Naive B cell (primary cell): ENCODE results near the gene BMPR1A. TPM values are rescaled to one million over a fixed set of nuclear protein-coding genes. Genes with fewer than 3 reads are reported as not detected.
"Not testable (repeated sequence)": the region's sequence is repeated elsewhere in the genome, so short reads cannot be mapped to it uniquely, and the experiment has no call there.

Experiments used
- ATAC-seq, 2 donors: fragments of 150-1000 bp; cut with Tn5 transposase; 2 replicates each; pipeline ENCODE4 v1.10.0; 2021; ENCODE audit warnings: low read depth in 2 of 2, mild to moderate bottlenecking in 2 of 2, moderate library complexity in 2 of 2
- DNase-seq: peaks from one replicate; pipeline ENCODE4 v3.0.0; 2022
- H3K27ac Mint-ChIP-seq, 6 donors: one replicate each; pipeline ENCODE4 v1.8.0; 2020 to 2022; ENCODE audit warnings: mild to moderate bottlenecking in 6 of 6, mixed read lengths in 6 of 6, moderate library complexity in 5 of 6, inconsistent platforms in 2 of 6
- H3K27me3 Mint-ChIP-seq, 3 donors: one replicate each; pipeline ENCODE4 v1.8.0; 2021 to 2022; ENCODE audit warnings: mixed read lengths in 3 of 3, mild to moderate bottlenecking in 1 of 3
- H3K36me3 Mint-ChIP-seq, 2 donors: one replicate each; pipeline ENCODE4 v1.8.0; 2020 to 2022; ENCODE audit warnings: mixed read lengths in 2 of 2, inconsistent platforms in 1 of 2, mild to moderate bottlenecking in 1 of 2
- H3K4me1 Mint-ChIP-seq, 3 donors: one replicate each; pipeline ENCODE4 v1.8.0; 2020 to 2022; ENCODE audit warnings: mixed read lengths in 3 of 3, inconsistent platforms in 1 of 3, mild to moderate bottlenecking in 1 of 3, moderate library complexity in 1 of 3
- H3K4me3 Mint-ChIP-seq, 8 donors: one replicate each; pipeline ENCODE4 v1.8.0; 2020 to 2022; ENCODE audit warnings: mild to moderate bottlenecking in 8 of 8, mixed read lengths in 8 of 8, moderate library complexity in 8 of 8, inconsistent platforms in 2 of 8
- H3K9me3 Mint-ChIP-seq, 7 donors: one replicate each; pipeline ENCODE4 v1.8.0; 2020 to 2022; ENCODE audit warnings: mixed read lengths in 7 of 7, mild to moderate bottlenecking in 5 of 7, inconsistent platforms in 2 of 7, moderate library complexity in 1 of 7
- polyA plus RNA-seq, 6 donors: library from polyadenylated mRNA; unstranded; fragments of 300-500 nt; fragmentation: Illumina TruSeq; gene quantifications; one replicate each; pipeline ENCODE4 v1.2.3, GENCODE V29; 2021; ENCODE audit warnings: low read depth in 6 of 6

Gene BMPR1A
- polyA plus RNA-seq, 6 donors from 2014 or later, result 0.73 to 3.4 (median 1.2) TPM; not detected in 1

- Mint-ChIP-seq H3K4me3 (no peak overlapping the region), H3K4me1 (no peaks in the 10 kb centered on the region), H3K9me3 (peaks cover 4 to 25% (median 8%) of the 10 kb centered on the region in 7 donors), H3K27me3 (peaks cover 4 to 18% (median 7%) of the 10 kb centered on the region in 3 donors), H3K27ac (no peak overlapping the region), H3K36me3 (peaks cover 7% of the 10 kb centered on the region in 2 donors)
- ATAC-seq (no peak), DNase-seq (no peak)
Measured at GRCh38 chr10:86851328-86852207, 95.1 kb downstream of the BMPR1A start.

GRCh38 chr10:86853582-86853981 is 97.2 kb downstream of the BMPR1A start:
- H3K4me3 Mint-ChIP-seq, DNase-seq, H3K4me1 Mint-ChIP-seq, ATAC-seq: not testable (repeated sequence)
- Mint-ChIP-seq H3K27ac (peak overlapping the region in 1 of 6 donors; percentile 73), H3K9me3 (peaks cover 4 to 25% (median 8%) of the 10 kb centered on the region in 7 donors), H3K36me3 (peaks cover 7 to 12% of the 10 kb centered on the region in 2 donors), H3K27me3 (peaks cover 4 to 18% (median 7%) of the 10 kb centered on the region in 3 donors)

GRCh38 chr10:86855513-86855912 is 99.1 kb downstream of the BMPR1A start:
- no peak overlapping the region for H3K27ac Mint-ChIP-seq
- H3K4me3 Mint-ChIP-seq, result no peak overlapping the region
- peaks cover 4 to 25% (median 8%) of the 10 kb centered on the region in 7 donors for H3K9me3 Mint-ChIP-seq
- peaks cover 4 to 18% (median 7%) of the 10 kb centered on the region in 3 donors for H3K27me3 Mint-ChIP-seq
- H3K4me1 Mint-ChIP-seq, result no peaks in the 10 kb centered on the region
- H3K36me3 Mint-ChIP-seq, result peaks cover 7 to 13% of the 10 kb centered on the region in 2 donors
- DNase-seq (no peak), ATAC-seq (no peak)

- no peaks in the 10 kb centered on the region for H3K4me1 Mint-ChIP-seq
- H3K9me3 Mint-ChIP-seq, result peaks cover 4 to 25% (median 8%) of the 10 kb centered on the region in 7 donors
- H3K27me3 Mint-ChIP-seq, result peaks cover 4 to 18% (median 7%) of the 10 kb centered on the region in 3 donors
- H3K36me3 Mint-ChIP-seq, result peaks cover 7 to 13% of the 10 kb centered on the region in 2 donors
- H3K4me3 Mint-ChIP-seq, result no peak overlapping the region
- DNase-seq (no peak), ATAC-seq (no peak)
- no peak overlapping the region for H3K27ac Mint-ChIP-seq
Measured at GRCh38 chr10:86856156-86856555, 99.7 kb downstream of the BMPR1A start.

- H3K36me3 Mint-ChIP-seq, result peaks cover 7 to 13% of the 10 kb centered on the region in 2 donors
- no peak overlapping the region for H3K27ac Mint-ChIP-seq
- H3K4me3 Mint-ChIP-seq, result no peak overlapping the region
- no peaks in the 10 kb centered on the region for H3K4me1 Mint-ChIP-seq
- ATAC-seq (no peak), DNase-seq (no peak)
- H3K9me3 Mint-ChIP-seq, result peaks cover 0 to 23% (median 8%) of the 10 kb centered on the region in 7 donors
- H3K27me3 Mint-ChIP-seq, result peaks cover 0 to 12% (median 0%) of the 10 kb centered on the region in 3 donors
Measured at GRCh38 chr10:86857128-86857721, 100.8 kb downstream of the BMPR1A start.

- Mint-ChIP-seq H3K36me3 (peaks cover 7 to 13% of the 10 kb centered on the region in 2 donors), H3K27ac (no peak overlapping the region), H3K9me3 (peaks cover 0 to 16% (median 6%) of the 10 kb centered on the region in 7 donors), H3K4me1 (no peaks in the 10 kb centered on the region), H3K27me3 (peaks cover 0 to 12% (median 0%) of the 10 kb centered on the region in 3 donors), H3K4me3 (no peak overlapping the region)
- no peak for DNase-seq
- no peak for ATAC-seq
Measured at GRCh38 chr10:86858011-86858410, 101.6 kb downstream of the BMPR1A start.

- H3K4me3 Mint-ChIP-seq, result no peak overlapping the region
Measured at GRCh38 chr10:86861351-86861750, 104.9 kb downstream of the BMPR1A start.

GRCh38 chr10:86862373-86862772 is 106.0 kb downstream of the BMPR1A start:
- DNase-seq, result no peak
- no peaks in the 10 kb centered on the region for H3K27me3 Mint-ChIP-seq
- H3K4me3 Mint-ChIP-seq, result no peak overlapping the region
- peaks cover 0 to 6% of the 10 kb centered on the region in 2 donors for H3K36me3 Mint-ChIP-seq
- H3K27ac Mint-ChIP-seq, result peak overlapping the region in 1 of 6 donors; percentile 77
- H3K4me1 Mint-ChIP-seq, result no peaks in the 10 kb centered on the region
- no peaks in the 10 kb centered on the region for H3K9me3 Mint-ChIP-seq
- no peak for ATAC-seq

More at GRCh38 chr10:86861351-86861750, 104.9 kb downstream of the BMPR1A start:
- no peak for DNase-seq
- Mint-ChIP-seq H3K9me3 (no peaks in the 10 kb centered on the region), H3K27ac (no peak overlapping the region), H3K4me1 (no peaks in the 10 kb centered on the region), H3K36me3 (peaks cover 0 to 6% of the 10 kb centered on the region in 2 donors), H3K27me3 (no peaks in the 10 kb centered on the region)
- ATAC-seq, result no peak

- H3K27me3 Mint-ChIP-seq, result peaks cover 0 to 5% (median 0%) of the 10 kb centered on the region in 3 donors
- ATAC-seq (no peak), DNase-seq (no peak)
- no peaks in the 10 kb centered on the region for H3K4me1 Mint-ChIP-seq
- no peak overlapping the region for H3K4me3 Mint-ChIP-seq
- peak overlapping the region in 1 of 6 donors; percentile 49 for H3K27ac Mint-ChIP-seq
- peaks cover 0 to 6% of the 10 kb centered on the region in 2 donors for H3K36me3 Mint-ChIP-seq
- no peaks in the 10 kb centered on the region for H3K9me3 Mint-ChIP-seq
Measured at GRCh38 chr10:86862786-86863483, 106.5 kb downstream of the BMPR1A start.

- H3K27ac Mint-ChIP-seq, result no peak overlapping the region
- no peak overlapping the region for H3K4me3 Mint-ChIP-seq
- no peak for ATAC-seq
- H3K4me1 Mint-ChIP-seq, result no peaks in the 10 kb centered on the region
- H3K9me3 Mint-ChIP-seq, result no peaks in the 10 kb centered on the region
- peaks cover 0 to 6% (median 0%) of the 10 kb centered on the region in 3 donors for H3K27me3 Mint-ChIP-seq
- no peak for DNase-seq
- peaks cover 0 to 2% of the 10 kb centered on the region in 2 donors for H3K36me3 Mint-ChIP-seq
Measured at GRCh38 chr10:86863484-86863842, 107.0 kb downstream of the BMPR1A start.

- H3K27me3 Mint-ChIP-seq, DNase-seq, H3K4me1 Mint-ChIP-seq, H3K9me3 Mint-ChIP-seq, H3K36me3 Mint-ChIP-seq, ATAC-seq, H3K4me3 Mint-ChIP-seq: not testable (repeated sequence)
- peak overlapping the region in 1 of 6 donors; percentile 62 for H3K27ac Mint-ChIP-seq
Measured at GRCh38 chr10:86865011-86865811, 108.8 kb downstream of the BMPR1A start.

GRCh38 chr10:86867149-86867548 is 110.7 kb downstream of the BMPR1A start:
- H3K36me3 Mint-ChIP-seq, result no peaks in the 10 kb centered on the region
- no peaks in the 10 kb centered on the region for H3K9me3 Mint-ChIP-seq

GRCh38 chr10:86868353-86868752 is 111.9 kb downstream of the BMPR1A start:
- ATAC-seq (no peak), DNase-seq (no peak)
- Mint-ChIP-seq H3K27ac (no peak overlapping the region), H3K9me3 (no peaks in the 10 kb centered on the region), H3K4me1 (no peaks in the 10 kb centered on the region), H3K27me3 (peaks cover 0 to 6% (median 6%) of the 10 kb centered on the region in 3 donors), H3K36me3 (no peaks in the 10 kb centered on the region), H3K4me3 (no peak overlapping the region)

More at GRCh38 chr10:86867149-86867548, 110.7 kb downstream of the BMPR1A start:
- Mint-ChIP-seq H3K4me1 (no peaks in the 10 kb centered on the region), H3K27me3 (peaks cover 0 to 6% (median 6%) of the 10 kb centered on the region in 3 donors), H3K4me3 (no peak overlapping the region), H3K27ac (no peak overlapping the region)
- no peak for ATAC-seq
- no peak for DNase-seq
